ENCODE measurements around the gene XCL2. TPM values are rescaled to one million over a fixed set of nuclear protein-coding genes. Genes with fewer than 3 reads are reported as not detected.

XCL2 gene
- total RNA-seq, 6 donors from 2014 or later: 1.3 to 9.0 (median 1.7) TPM; not detected in 2

DNA sequence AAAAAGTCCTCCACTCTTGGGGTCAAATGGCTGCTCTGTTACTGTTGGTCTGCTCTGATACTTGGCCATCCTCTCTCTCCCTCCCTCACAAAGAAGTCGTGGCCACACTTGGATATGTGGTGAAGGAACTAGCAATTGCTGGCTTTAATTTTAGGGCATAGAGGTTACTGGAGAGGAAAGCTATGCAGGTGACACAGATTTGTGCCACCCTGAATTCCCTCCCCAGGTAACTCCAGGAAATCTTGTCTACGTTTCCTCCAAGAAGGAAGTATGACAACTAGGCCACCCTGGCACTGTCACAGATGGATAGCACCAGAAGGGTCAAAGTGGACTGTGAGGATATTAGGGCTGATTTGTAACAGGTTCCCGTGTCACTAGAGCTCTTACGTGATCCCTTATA, 36.0 kb downstream of the XCL2 start:
- TF ChIP-seq POLR2AphosphoS5 (IDR thresholded peaks at IDR 0.05) (no peak), POLR2A (IDR thresholded peaks at IDR 0.05) (no peak), EP300 (IDR thresholded peaks at IDR 0.05) (no peak)
- H3K36me3 ChIP-seq: no peaks in the 10 kb centered on the region
- WGBS, 2 donors: 93 to 94% methylated on average over 4 of the region's 4 CpGs
- H3K4me1 ChIP-seq: peaks cover 0 to 8% (median 2%) of the 10 kb centered on the region in 4 donors
- no peak overlapping the region for H3K4me3 ChIP-seq
- no peaks in the 10 kb centered on the region for H3K27me3 ChIP-seq
- DNase-seq (no peak), ATAC-seq (ENCODE audit: low FRiP score in 2 of 2) (no peak)
- no peak overlapping the region for H3K27ac ChIP-seq
- H3K9me3 ChIP-seq: no peaks in the 10 kb centered on the region

DNA sequence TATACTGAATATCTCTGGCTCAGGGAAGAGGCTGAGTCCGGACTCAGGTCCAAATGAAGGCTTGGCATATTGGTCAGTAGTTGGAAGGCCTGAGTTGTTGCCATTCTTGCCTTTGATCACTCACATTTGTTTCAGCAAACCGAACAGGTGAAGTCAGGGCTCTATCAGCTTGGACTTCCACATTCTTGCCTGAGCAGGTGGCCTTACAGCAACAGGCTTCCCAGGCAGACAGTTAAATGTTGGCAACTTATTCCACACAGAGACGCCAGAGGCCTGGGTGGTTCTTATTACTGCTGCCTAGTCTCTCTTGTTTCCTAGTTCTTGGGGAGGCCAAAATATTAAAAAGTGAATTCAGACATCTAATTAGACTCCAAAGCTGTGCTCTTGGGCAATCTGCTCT, 36.6 kb downstream of the XCL2 start:
- WGBS, 2 donors: 75 to 97% methylated on average over 2 to 3 of the region's 3 CpGs
- no peak for DNase-seq
- Histone ChIP-seq H3K27me3 (no peaks in the 10 kb centered on the region), H3K9me3 (no peaks in the 10 kb centered on the region), H3K36me3 (no peaks in the 10 kb centered on the region), H3K27ac (no peak overlapping the region), H3K4me1 (peaks cover 0 to 8% (median 2%) of the 10 kb centered on the region in 4 donors), H3K4me3 (no peak overlapping the region)
- ATAC-seq (ENCODE audit: low FRiP score in 2 of 2): no peak
- TF ChIP-seq POLR2A (IDR thresholded peaks at IDR 0.05): no peak
- TF ChIP-seq POLR2AphosphoS5 (IDR thresholded peaks at IDR 0.05): no peak
- TF ChIP-seq, protein P1, sequence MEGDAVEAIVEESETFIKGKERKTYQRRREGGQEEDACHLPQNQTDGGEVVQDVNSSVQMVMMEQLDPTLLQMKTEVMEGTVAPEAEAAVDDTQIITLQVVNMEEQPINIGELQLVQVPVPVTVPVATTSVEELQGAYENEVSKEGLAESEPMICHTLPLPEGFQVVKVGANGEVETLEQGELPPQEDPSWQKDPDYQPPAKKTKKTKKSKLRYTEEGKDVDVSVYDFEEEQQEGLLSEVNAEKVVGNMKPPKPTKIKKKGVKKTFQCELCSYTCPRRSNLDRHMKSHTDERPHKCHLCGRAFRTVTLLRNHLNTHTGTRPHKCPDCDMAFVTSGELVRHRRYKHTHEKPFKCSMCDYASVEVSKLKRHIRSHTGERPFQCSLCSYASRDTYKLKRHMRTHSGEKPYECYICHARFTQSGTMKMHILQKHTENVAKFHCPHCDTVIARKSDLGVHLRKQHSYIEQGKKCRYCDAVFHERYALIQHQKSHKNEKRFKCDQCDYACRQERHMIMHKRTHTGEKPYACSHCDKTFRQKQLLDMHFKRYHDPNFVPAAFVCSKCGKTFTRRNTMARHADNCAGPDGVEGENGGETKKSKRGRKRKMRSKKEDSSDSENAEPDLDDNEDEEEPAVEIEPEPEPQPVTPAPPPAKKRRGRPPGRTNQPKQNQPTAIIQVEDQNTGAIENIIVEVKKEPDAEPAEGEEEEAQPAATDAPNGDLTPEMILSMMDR (IDR thresholded peaks at IDR 0.05): no peak
- TF ChIP-seq EP300 (IDR thresholded peaks at IDR 0.05): no peak

GRCh38 chr1:168506204-168506819, 37.5 kb downstream of the XCL2 start:
- DNase-seq (no peak), ATAC-seq (ENCODE audit: low FRiP score in 2 of 2) (no peak)
- Histone ChIP-seq H3K4me1 (peaks cover 0 to 8% (median 2%) of the 10 kb centered on the region in 4 donors), H3K4me3 (no peak overlapping the region), H3K27ac (no peak overlapping the region), H3K36me3 (no peaks in the 10 kb centered on the region), H3K27me3 (no peaks in the 10 kb centered on the region), H3K9me3 (no peaks in the 10 kb centered on the region)
- no peak for TF ChIP-seq POLR2A (IDR thresholded peaks at IDR 0.05)
- TF ChIP-seq EP300 (IDR thresholded peaks at IDR 0.05): no peak
- TF ChIP-seq, protein P1 (IDR thresholded peaks at IDR 0.05): no peak
- no peak for TF ChIP-seq POLR2AphosphoS5 (IDR thresholded peaks at IDR 0.05)
- WGBS, 2 donors: 87% methylated on average over 6 of the region's 6 CpGs

DNA sequence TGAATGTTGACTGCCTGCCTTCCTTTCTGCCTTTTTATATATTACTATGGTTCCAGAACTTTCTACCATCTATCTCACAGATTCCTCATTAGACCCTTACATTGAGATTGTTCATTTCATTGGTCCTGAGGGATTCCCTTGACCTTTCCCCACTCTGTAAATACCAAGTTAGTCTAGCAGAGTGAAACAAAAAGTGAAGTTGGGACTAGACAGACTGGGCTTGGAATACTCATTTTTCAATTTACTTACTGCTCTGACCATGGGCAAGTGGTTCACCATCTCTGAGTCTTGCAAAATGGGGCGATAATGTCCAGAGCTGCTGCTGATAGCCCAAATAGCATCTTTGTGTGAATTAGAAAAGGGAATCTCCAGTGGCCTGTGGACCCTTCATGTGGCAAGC, 38.8 kb downstream of the XCL2 start:
- WGBS, 2 donors: 86 to 94% methylated on average over 1 of the region's 1 CpG

GRCh38 chr1:168504064-168504837, 39.5 kb downstream of the XCL2 start:
- ATAC-seq (ENCODE audit: low FRiP score in 2 of 2): peak; percentile 84 to 94
- TF ChIP-seq, protein P1 (IDR thresholded peaks at IDR 0.05): no peak
- peak; percentile 53 to 72 for TF ChIP-seq POLR2AphosphoS5 (IDR thresholded peaks at IDR 0.05)
- WGBS, 2 donors: 35 to 53% methylated on average over 4 of the region's 4 CpGs

More for the DNA sequence above, 38.8 kb downstream of the XCL2 start:
- Histone ChIP-seq H3K27ac (peak overlapping the region in 1 of 4 donors; percentile 31), H3K9me3 (no peaks in the 10 kb centered on the region), H3K4me1 (peaks cover 0 to 8% (median 2%) of the 10 kb centered on the region in 4 donors), H3K36me3 (no peaks in the 10 kb centered on the region), H3K4me3 (no peak overlapping the region), H3K27me3 (no peaks in the 10 kb centered on the region)
- no peak for ATAC-seq (ENCODE audit: low FRiP score in 2 of 2)
- TF ChIP-seq POLR2A (IDR thresholded peaks at IDR 0.05) (no peak), POLR2AphosphoS5 (IDR thresholded peaks at IDR 0.05) (no peak), EP300 (IDR thresholded peaks at IDR 0.05) (no peak)
- TF ChIP-seq, protein P1 (IDR thresholded peaks at IDR 0.05): no peak
- DNase-seq: no peak

More at GRCh38 chr1:168504064-168504837, 39.5 kb downstream of the XCL2 start:
- no peak overlapping the region for H3K4me3 ChIP-seq
- peaks cover 0 to 8% (median 2%) of the 10 kb centered on the region in 4 donors for H3K4me1 ChIP-seq
- H3K27me3 ChIP-seq: no peaks in the 10 kb centered on the region
- peak overlapping the region in 3 of 4 donors; percentile 31 to 59 (median 42) for H3K27ac ChIP-seq
- H3K36me3 ChIP-seq: no peaks in the 10 kb centered on the region
- DNase-seq: peak in 1 of 2 donors; percentile 85
- H3K9me3 ChIP-seq: no peaks in the 10 kb centered on the region
